PC-9 (cell line): ENCODE measurements around the gene SUGCT. TPM values are rescaled to one million over a fixed set of nuclear protein-coding genes. Genes with fewer than 3 reads are reported as not detected.

Experiments
- BruUV-seq: library from RNA; stranded (reverse); fragments of 400-500 nt; replicated peaks from 2 replicates; lab custom pipeline; 2021; lab: Mats Ljungman, UMichigan
- CTCF ChIA-PET: fragments of 300-600 bp; sonication (Branson Sonifier 250); formaldehyde crosslinking; loops from one replicate; lab custom pipeline; 2022; ENCODE audit warnings: antibody characterized with exemption; lab: Charles Lee
- POLR2A ChIA-PET: fragments of 300-600 bp; sonication (Branson Sonifier 250); formaldehyde crosslinking; loops from one replicate; lab custom pipeline; 2022; ENCODE audit warnings: antibody characterized with exemption; ENCODE audit not compliant: unreplicated experiment; lab: Charles Lee
- DNase-seq, 2 experiments: peaks; one replicate each; pipeline versions ENCODE4 v3.0.0 to v3.0.0-alpha.2; 2015 to 2022; ENCODE audit warnings: mixed read lengths in 1 of 2
- H2AFZ ChIP-seq: fragments of 200-600 bp; sonication (generic); 2 replicates; pipeline ENCODE4 v1.8.1; 2017; ENCODE audit warnings: antibody characterized with exemption
- H3F3A ChIP-seq: fragments of 200-600 bp; sonication (generic); 2 replicates; pipeline ENCODE4 v1.8.1; 2017; ENCODE audit warnings: antibody characterized with exemption, mild to moderate bottlenecking, low read depth; ENCODE audit not compliant: insufficient read depth
- H3K27ac ChIP-seq: fragments of 200-600 bp; sonication (generic); 2 replicates; pipeline ENCODE4 v1.6.1; 2016; ENCODE audit warnings: mixed run types
- H3K27me3 ChIP-seq: fragments of 200-600 bp; sonication (generic); 2 replicates; pipeline ENCODE4 v1.6.1; 2016; ENCODE audit warnings: low read depth, mixed run types; ENCODE audit not compliant: insufficient read depth
- H3K36me3 ChIP-seq: fragments of 200-600 bp; sonication (generic); 2 replicates; pipeline ENCODE4 v1.6.1; 2016; ENCODE audit warnings: low read depth, mixed run types
- H3K4me1 ChIP-seq: fragments of 200-600 bp; sonication (generic); replicated peaks from 2 replicates; pipeline ENCODE4 v1.6.1; 2016; ENCODE audit warnings: mixed run types; ENCODE audit not compliant: insufficient read depth
- H3K4me2 ChIP-seq: fragments of 200-600 bp; sonication (generic); 2 replicates; pipeline ENCODE4 v1.6.1; 2017; ENCODE audit warnings: mixed run types
- H3K4me3 ChIP-seq: fragments of 200-600 bp; sonication (generic); 2 replicates; pipeline ENCODE4 v1.6.1; 2016; ENCODE audit warnings: mixed run types
- H3K79me2 ChIP-seq: fragments of 200-600 bp; sonication (generic); 2 replicates; pipeline ENCODE4 v1.6.1; 2017; ENCODE audit warnings: low read depth, mixed run types
- H3K9me2 ChIP-seq: fragments of 200-600 bp; sonication (generic); 2 replicates; pipeline ENCODE4 v1.8.1; 2017; ENCODE audit warnings: mild to moderate bottlenecking; ENCODE audit not compliant: insufficient read depth
- H3K9me3 ChIP-seq: fragments of 200-600 bp; sonication (generic); 2 replicates; pipeline ENCODE4 v1.8.1; 2016; ENCODE audit warnings: low read depth; ENCODE audit not compliant: insufficient read depth
- H4K20me1 ChIP-seq: fragments of 200-600 bp; sonication (generic); 2 replicates; pipeline ENCODE4 v1.8.1; 2017; ENCODE audit not compliant: insufficient read depth
- EZH2 ChIP-seq: fragments of 200-600 bp; sonication (generic); IDR thresholded peaks from 2 replicates; pipeline ENCODE4 v1.8.0; 2017; ENCODE audit warnings: antibody characterized with exemption, low read depth
- intact Hi-C: fragments of 100-400 bp; cut with micrococcal nuclease; formaldehyde crosslinking; loops from one replicate; pipeline ENCODE4 v1.10.0; 2022; ENCODE audit not compliant: unreplicated experiment
- total RNA-seq: library from RNA; stranded (reverse); gene quantifications from 2 replicates; pipeline ENCODE4 v1.2.3, GENCODE V29; 2021
- TF ChIP-seq, protein P1 (sequence below): fragments of 200-600 bp; sonication (generic); conservative IDR thresholded peaks from 2 replicates; pipeline ENCODE4 v1.6.1; 2017; ENCODE audit warnings: mixed run types, antibody characterized with exemption, mild to moderate bottlenecking, moderate library complexity

SUGCT gene
- total RNA-seq, 1 experiment from 2014 or later, result 3.5 TPM

DNA sequence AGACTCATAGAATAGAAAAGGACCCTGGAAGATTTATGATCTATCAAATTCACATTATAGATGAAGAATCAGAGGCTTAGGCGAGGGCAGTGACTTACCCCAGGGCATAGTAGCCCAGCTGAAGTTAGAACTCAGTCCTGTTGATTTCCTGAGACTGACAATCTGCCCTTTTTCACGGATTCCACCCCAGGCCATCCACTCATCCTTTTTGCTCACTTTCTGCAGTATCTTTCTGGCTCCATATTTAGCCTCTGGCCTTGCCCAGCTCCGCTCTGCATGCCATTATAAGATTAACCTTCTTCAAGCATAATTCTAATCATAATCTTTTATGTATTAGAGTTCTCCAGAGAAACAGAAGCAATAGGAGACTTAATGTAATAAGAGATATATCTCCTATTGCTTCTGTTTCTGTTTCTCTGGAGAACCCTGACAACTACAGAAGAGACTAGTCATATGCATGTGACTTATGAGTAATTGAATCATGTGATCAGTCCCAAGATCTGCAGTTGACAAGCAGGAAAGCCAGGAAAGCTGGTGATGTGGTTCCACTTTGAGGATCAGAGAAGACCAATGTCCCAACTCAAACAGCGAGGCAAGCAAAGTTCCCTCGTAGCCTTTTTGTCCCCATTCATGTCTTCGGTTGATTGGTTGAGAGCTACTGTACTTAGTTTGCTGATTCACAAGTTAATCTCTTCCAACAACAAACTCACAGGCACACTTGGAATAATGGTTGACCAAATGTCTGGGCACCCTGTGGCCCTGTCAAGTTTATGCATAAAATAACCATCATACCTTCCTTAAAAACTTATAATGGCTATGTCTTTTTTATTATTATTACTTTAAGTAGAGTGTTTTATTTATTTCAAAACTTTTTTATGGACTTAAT lies 412.1 kb downstream of the SUGCT start:
- CTCF ChIA-PET, result no interaction called here
- TF ChIP-seq, protein P1, sequence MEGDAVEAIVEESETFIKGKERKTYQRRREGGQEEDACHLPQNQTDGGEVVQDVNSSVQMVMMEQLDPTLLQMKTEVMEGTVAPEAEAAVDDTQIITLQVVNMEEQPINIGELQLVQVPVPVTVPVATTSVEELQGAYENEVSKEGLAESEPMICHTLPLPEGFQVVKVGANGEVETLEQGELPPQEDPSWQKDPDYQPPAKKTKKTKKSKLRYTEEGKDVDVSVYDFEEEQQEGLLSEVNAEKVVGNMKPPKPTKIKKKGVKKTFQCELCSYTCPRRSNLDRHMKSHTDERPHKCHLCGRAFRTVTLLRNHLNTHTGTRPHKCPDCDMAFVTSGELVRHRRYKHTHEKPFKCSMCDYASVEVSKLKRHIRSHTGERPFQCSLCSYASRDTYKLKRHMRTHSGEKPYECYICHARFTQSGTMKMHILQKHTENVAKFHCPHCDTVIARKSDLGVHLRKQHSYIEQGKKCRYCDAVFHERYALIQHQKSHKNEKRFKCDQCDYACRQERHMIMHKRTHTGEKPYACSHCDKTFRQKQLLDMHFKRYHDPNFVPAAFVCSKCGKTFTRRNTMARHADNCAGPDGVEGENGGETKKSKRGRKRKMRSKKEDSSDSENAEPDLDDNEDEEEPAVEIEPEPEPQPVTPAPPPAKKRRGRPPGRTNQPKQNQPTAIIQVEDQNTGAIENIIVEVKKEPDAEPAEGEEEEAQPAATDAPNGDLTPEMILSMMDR, result no peak
- TF ChIP-seq EZH2, result no peak

DNA sequence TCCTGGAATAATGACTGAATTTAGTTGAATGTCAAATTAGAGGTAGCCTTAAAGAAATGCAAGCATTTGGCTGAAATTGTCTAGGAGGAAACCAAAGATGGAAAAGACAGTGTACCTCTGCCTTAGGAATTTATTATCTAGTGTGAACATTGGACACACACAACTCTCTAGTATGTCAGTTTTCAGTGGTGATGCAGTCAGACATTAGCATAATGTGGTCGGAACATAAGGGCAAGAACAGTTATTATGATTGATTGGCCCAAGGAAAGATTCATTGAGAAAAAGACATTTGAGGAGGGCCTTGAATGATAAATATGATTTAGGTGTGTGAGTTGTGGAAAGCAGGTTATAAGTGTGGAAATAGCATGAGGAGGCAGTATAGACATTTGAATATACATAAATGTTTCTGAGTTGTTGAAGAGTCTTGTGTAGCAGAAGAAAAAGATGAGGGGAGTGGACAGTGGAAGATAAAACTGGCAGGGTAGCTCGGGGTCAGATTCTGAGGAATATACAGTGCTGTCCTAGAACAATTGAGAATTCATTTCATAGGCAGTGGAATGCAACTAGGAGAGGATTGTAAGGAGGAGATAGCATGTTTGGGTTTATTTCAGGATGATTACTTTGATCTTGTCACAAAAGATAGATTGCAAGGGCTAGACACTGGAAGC lies 414.7 kb downstream of the SUGCT start:
- H3K4me1 ChIP-seq, result no peaks in the 10 kb centered on the region
- no peaks in the 10 kb centered on the region for H3K79me2 ChIP-seq
- BruUV-seq, result no TSS peak
- no peak overlapping the region for H3K4me2 ChIP-seq
- no peak overlapping the region for H3K4me3 ChIP-seq
- H3K9me3 ChIP-seq, result no peaks in the 10 kb centered on the region
- no peaks in the 10 kb centered on the region for H4K20me1 ChIP-seq
- ChIA-PET POLR2A (no interaction called here), CTCF (no interaction called here)
- no peak for DNase-seq
- intact Hi-C loops, result no loop called here
- H3F3A ChIP-seq, result no peaks in the 10 kb centered on the region
- H2AFZ ChIP-seq, result no peak overlapping the region
- no peak overlapping the region for H3K27ac ChIP-seq
- TF ChIP-seq, protein P1, result no peak
- TF ChIP-seq EZH2, result no peak
- no peaks in the 10 kb centered on the region for H3K27me3 ChIP-seq
- H3K36me3 ChIP-seq, result no peaks in the 10 kb centered on the region
- no peaks in the 10 kb centered on the region for H3K9me2 ChIP-seq

More for the DNA sequence above, 412.1 kb downstream of the SUGCT start:
- H3K4me1 ChIP-seq, result no peaks in the 10 kb centered on the region
- no peaks in the 10 kb centered on the region for H3K9me3 ChIP-seq
- no peak overlapping the region for H3K4me3 ChIP-seq
- no peaks in the 10 kb centered on the region for H3F3A ChIP-seq
- H3K27me3 ChIP-seq, result no peaks in the 10 kb centered on the region
- no peaks in the 10 kb centered on the region for H3K9me2 ChIP-seq
- no TSS peak for BruUV-seq
- DNase-seq, result no peak
- no peaks in the 10 kb centered on the region for H4K20me1 ChIP-seq
- H2AFZ ChIP-seq, result no peak overlapping the region
- intact Hi-C loops, result no loop called here
- H3K4me2 ChIP-seq, result no peak overlapping the region
- no peaks in the 10 kb centered on the region for H3K36me3 ChIP-seq
- no peaks in the 10 kb centered on the region for H3K79me2 ChIP-seq
- POLR2A ChIA-PET, result no interaction called here
- H3K27ac ChIP-seq, result no peak overlapping the region

DNA sequence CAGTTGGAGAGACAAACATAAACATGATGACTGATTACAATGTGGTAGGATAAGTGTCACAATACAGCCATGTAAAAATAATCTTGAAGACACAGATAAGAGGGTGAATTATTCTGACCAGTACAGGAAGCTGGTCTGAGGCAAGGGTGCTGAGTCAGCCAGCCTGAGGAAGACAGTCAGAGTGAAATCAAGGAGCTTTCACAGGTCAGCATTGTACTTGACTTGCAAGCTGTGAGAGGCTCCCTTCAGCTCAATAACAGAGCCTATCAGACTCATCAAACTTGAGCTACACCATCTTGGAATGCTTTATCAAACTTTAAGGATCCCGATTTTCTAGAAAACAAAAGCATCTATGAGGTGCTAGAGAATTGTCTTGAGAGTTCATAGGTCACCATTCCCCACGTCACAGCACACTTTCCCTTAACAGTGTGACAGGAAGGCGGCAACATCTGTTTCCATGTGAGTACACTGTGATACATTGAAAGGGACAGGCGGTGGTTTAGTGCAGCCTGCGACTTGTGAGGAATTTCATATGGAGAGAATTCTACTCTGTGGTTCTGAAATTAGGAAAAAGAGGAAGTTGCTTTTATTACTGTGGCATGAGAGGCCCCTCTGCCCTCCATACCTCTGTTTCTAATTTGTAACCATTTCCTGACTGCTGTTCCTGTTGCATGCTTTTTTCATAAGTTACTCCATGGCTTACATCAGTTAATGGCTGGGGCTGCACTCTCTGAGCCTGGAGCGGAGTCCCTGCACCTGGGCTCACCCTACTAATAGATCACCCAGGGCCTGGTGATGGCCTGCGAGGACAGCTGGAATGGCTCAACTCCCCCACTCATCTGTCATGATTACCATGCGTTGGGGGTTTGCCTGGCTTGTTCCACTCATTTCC lies 417.1 kb downstream of the SUGCT start:
- H3F3A ChIP-seq, result no peaks in the 10 kb centered on the region
- ChIA-PET CTCF (no interaction called here), POLR2A (no interaction called here)
- no peak overlapping the region for H2AFZ ChIP-seq
- H3K27me3 ChIP-seq, result no peaks in the 10 kb centered on the region
- no peaks in the 10 kb centered on the region for H3K36me3 ChIP-seq
- intact Hi-C loops, result no loop called here
- H3K79me2 ChIP-seq, result no peaks in the 10 kb centered on the region
- no peak overlapping the region for H3K4me2 ChIP-seq
- H3K9me3 ChIP-seq, result no peaks in the 10 kb centered on the region
- TF ChIP-seq EZH2, result no peak
- TF ChIP-seq, protein P1, result no peak
- no peaks in the 10 kb centered on the region for H3K9me2 ChIP-seq
- DNase-seq, result no peak
- H4K20me1 ChIP-seq, result no peaks in the 10 kb centered on the region
- BruUV-seq, result no TSS peak
- no peaks in the 10 kb centered on the region for H3K4me1 ChIP-seq
- H3K4me3 ChIP-seq, result no peak overlapping the region
- no peak overlapping the region for H3K27ac ChIP-seq
